HepG2 (cell line): ENCODE data around the gene CEP120. TPM values are rescaled to one million over a fixed set of nuclear protein-coding genes. Genes with fewer than 3 reads are reported as not detected.

Experiments used
- ATAC-seq: fragments of 200-7000 bp; cut with Tn5 transposase; 3 replicates; pipeline ENCODE4 v1.9.1; 2020; ENCODE audit warnings: mild to moderate bottlenecking, moderate library complexity
- BruUV-seq: library from RNA; stranded (reverse); fragments of 400-500 nt; replicated peaks from 2 replicates; lab custom pipeline; 2021; lab: Mats Ljungman, UMichigan
- CTCF ChIA-PET: fragments of 300-600 bp; formaldehyde crosslinking; extraction: SDS; loops from one replicate; lab custom pipeline; 2021; ENCODE audit warnings: low total read pairs, inconsistent platforms, low intra/inter-chr PET ratio; lab: Yijun Ruan, JAX
- POLR2A ChIA-PET: fragments of 350-600 bp; sonication (Branson Sonifier 250); formaldehyde crosslinking; loops from one replicate; lab custom pipeline; 2020; ENCODE audit warnings: antibody characterized with exemption, inconsistent platforms; lab: Yijun Ruan, JAX
- DNase-seq: peaks from one replicate; pipeline ENCODE4 v3.0.0-alpha.2; 2015; ENCODE audit warnings: low spot score
- FAIRE-seq: peaks from 3 replicates; lab custom pipeline; 2011; peaks lifted over from hg19 to GRCh38; lab: Jason Lieb, UNC
- H2AFZ ChIP-seq: one replicate; pipeline ENCODE4 v1.6.1; 2011; ENCODE audit warnings: low read length, inconsistent platforms
- H3K27ac ChIP-seq: fragments of 300-600 bp; 3 replicates; pipeline ENCODE4 v1.8.0; 2011; ENCODE audit warnings: mixed run types, mild to moderate bottlenecking, mixed read lengths, low read length, inconsistent platforms; ENCODE audit not compliant: insufficient read depth; ENCODE audit errors: extremely low read length
- H3K27me3 ChIP-seq, 2 experiments: fragments of 200-600 bp in 1 of 2; 2 replicates in 1 of 2; 3 replicates in 1 of 2; pipeline versions ENCODE4 v1.6.0 to v1.8.0; 2011; ENCODE audit warnings: low read length in 2 of 2, mild to moderate bottlenecking in 2 of 2, moderate library complexity in 2 of 2, inconsistent platforms in 1 of 2; ENCODE audit not compliant: insufficient read depth in 2 of 2, control insufficient read depth in 1 of 2
- H3K36me3 ChIP-seq, 2 experiments: fragments of 200-600 bp in 1 of 2; replicated peaks in 1 of 2; 2 replicates in 1 of 2; 3 replicates in 1 of 2; pipeline versions ENCODE4 v1.5.1 to v1.8.0; 2011; ENCODE audit warnings: low read length in 2 of 2, inconsistent platforms in 1 of 2; ENCODE audit not compliant: insufficient read depth in 2 of 2, control insufficient read depth in 1 of 2
- H3K4me1 ChIP-seq: 2 replicates; pipeline ENCODE4 v1.5.1; 2012; ENCODE audit warnings: low read length, inconsistent platforms; ENCODE audit not compliant: insufficient read depth
- H3K4me2 ChIP-seq: 2 replicates; pipeline ENCODE4 v1.6.0; 2011; ENCODE audit warnings: low read depth, low read length, inconsistent platforms
- H3K4me3 ChIP-seq, 3 experiments: fragments of 200-600 bp in 1 of 3; sonication (generic), shearing (Covaris generic) in 1 of 3; replicated peaks in 1 of 3; 2 replicates each; pipeline ENCODE4 v1.5.1; 2011 to 2016; ENCODE audit warnings: low read length in 3 of 3, inconsistent platforms in 2 of 3, low read depth in 2 of 3, mild to moderate bottlenecking in 2 of 3, control low read depth in 1 of 3, mixed read lengths in 1 of 3; ENCODE audit not compliant: insufficient read depth in 1 of 3
- H3K79me2 ChIP-seq: one replicate; pipeline ENCODE4 v1.6.1; 2011; ENCODE audit warnings: low read length, inconsistent platforms; ENCODE audit not compliant: insufficient read depth
- H3K9ac ChIP-seq: 2 replicates; pipeline ENCODE4 v1.6.0; 2011; ENCODE audit warnings: mild to moderate bottlenecking, low read depth, low read length, inconsistent platforms; ENCODE audit not compliant: insufficient read depth
- H3K9me3 ChIP-seq: 2 replicates; pipeline ENCODE4 v1.5.1; 2012; ENCODE audit warnings: mild to moderate bottlenecking, low read length
- H4K20me1 ChIP-seq: 2 replicates; pipeline ENCODE4 v1.6.0; 2011; ENCODE audit warnings: inconsistent platforms, mild to moderate bottlenecking, low read length, moderate library complexity; ENCODE audit not compliant: insufficient read depth
- ATF7-NPFF ChIP-seq: sonication (generic); formaldehyde crosslinking; IDR thresholded peaks from 2 replicates; pipeline ENCODE4 v1.8.1; 2023; ENCODE audit warnings: mild to moderate bottlenecking, low read depth, missing genetic modification reagents, moderate library complexity
- EHMT2 ChIP-seq: fragments of 200-600 bp; sonication (generic); IDR thresholded peaks from 2 replicates; pipeline ENCODE4 v1.7.0; 2017; ENCODE audit warnings: antibody characterized with exemption, low read depth, low read length, borderline replicate concordance
- FOXA3 ChIP-seq: IDR thresholded peaks from 2 replicates; pipeline ENCODE4 v1.6.1; 2016; ENCODE audit warnings: missing genetic modification reagents, missing compliant biosample characterization
- MEIS2 ChIP-seq: sonication (generic); formaldehyde crosslinking; IDR thresholded peaks from 2 replicates; pipeline ENCODE4 v1.9.0; 2021; ENCODE audit warnings: mild to moderate bottlenecking, missing genetic modification reagents
- MTA1 ChIP-seq: sonication (generic); formaldehyde crosslinking; IDR thresholded peaks from 2 replicates; pipeline ENCODE4 v1.4.0; 2020; ENCODE audit warnings: missing genetic modification reagents, mild to moderate bottlenecking, borderline replicate concordance
- NFE2L1 ChIP-seq: sonication (generic); formaldehyde crosslinking; IDR thresholded peaks from 2 replicates; pipeline ENCODE4 v1.4.0; 2020; ENCODE audit warnings: missing genetic modification reagents, mild to moderate bottlenecking, borderline replicate concordance
- PLRG1 ChIP-seq: fragments of 450-650 bp; conservative IDR thresholded peaks from 2 replicates; pipeline ENCODE4 v1.6.1; 2016
- PRMT3 ChIP-seq: sonication (generic); formaldehyde crosslinking; IDR thresholded peaks from 2 replicates; pipeline ENCODE4 v1.8.1; 2022; ENCODE audit warnings: low read depth, mild to moderate bottlenecking, moderate library complexity, missing genetic modification reagents, borderline replicate concordance
- SRY ChIP-seq: sonication (generic); formaldehyde crosslinking; IDR thresholded peaks from 2 replicates; pipeline ENCODE4 v1.8.0; 2022; ENCODE audit warnings: mild to moderate bottlenecking, missing genetic modification reagents
- ZNF678 ChIP-seq: sonication (generic); formaldehyde crosslinking; IDR thresholded peaks from 2 replicates; pipeline ENCODE4 v1.4.0; 2020; ENCODE audit warnings: mild to moderate bottlenecking, missing genetic modification reagents
- ZNF709 ChIP-seq: sonication (generic); formaldehyde crosslinking; IDR thresholded peaks from 2 replicates; pipeline ENCODE4 v1.5.0; 2020; ENCODE audit warnings: mild to moderate bottlenecking, missing genetic modification reagents
- WGBS: methylation state at CpG from one replicate; pipeline ENCODE4 v1.1.6; 2017; ENCODE audit warnings: low lambda C conversion rate; 5-methylcytosine and 5-hydroxymethylcytosine counted together
- in situ Hi-C: cut with HindIII; loops from 2 replicates; pipeline ENCODE4 v1.10.0; 2017; ENCODE audit warnings: low pct_unique_long_range_greater_than_20kb; ENCODE audit not compliant: extremely low pct_ligation_motif_present
- intact Hi-C: fragments of 100-400 bp; cut with micrococcal nuclease; formaldehyde crosslinking; loops from one replicate; pipeline ENCODE4 v1.10.0; 2022; ENCODE audit not compliant: unreplicated experiment
- polyA plus RNA-seq, 8 experiments: library from polyadenylated mRNA; depleted of rRNA in 3 of 8; stranded (reverse) in 7 of 8; unstranded in 1 of 8; fragments of >200 nt; fragmentation: Illumina TruSeq in 4 of 8; extraction: Trizol in 4 of 8; gene quantifications; 2 replicates each; pipeline versions ENCODE4 v1.2.1 to v1.2.3, GENCODE V29; 2011 to 2016; ENCODE audit warnings: low read depth in 4 of 8, missing spikeins in 1 of 8, mixed read lengths in 1 of 8; ENCODE audit not compliant: insufficient read depth in 1 of 8
- total RNA-seq, 5 experiments: library from RNA; depleted of rRNA; stranded (reverse); fragments of >200 nt; fragmentation: Illumina TruSeq; extraction: Trizol; gene quantifications; 2 replicates each; pipeline ENCODE4 v1.2.3, GENCODE V29; 2016; ENCODE audit warnings: low read depth in 1 of 5
- TF ChIP-seq, protein P1 (sequence below): sonication (generic); formaldehyde crosslinking; IDR thresholded peaks from 2 replicates; pipeline ENCODE4 v1.5.1; 2020; ENCODE audit warnings: missing genetic modification reagents, mild to moderate bottlenecking, borderline replicate concordance
- TF ChIP-seq, protein P2 (sequence below), 2 experiments: fragments of 450-650 bp in 1 of 2; sonication (generic) in 1 of 2; formaldehyde crosslinking; IDR thresholded peaks; 2 replicates each; pipeline versions ENCODE4 v1.5.0 to v1.8.0; 2020 to 2022; ENCODE audit warnings: mild to moderate bottlenecking in 1 of 2, missing genetic modification reagents in 1 of 2
- TF ChIP-seq, protein P3 (sequence below): sonication (generic); formaldehyde crosslinking; IDR thresholded peaks from 2 replicates; pipeline ENCODE4 v1.8.0; 2022; ENCODE audit warnings: missing genetic modification reagents, mild to moderate bottlenecking, moderate library complexity, borderline replicate concordance
- TF ChIP-seq, protein P4 (sequence below): IDR thresholded peaks from 2 replicates; pipeline ENCODE4 v1.6.1; 2016; ENCODE audit warnings: low read depth
- TF ChIP-seq, protein P5 (sequence below): sonication (generic); formaldehyde crosslinking; IDR thresholded peaks from 2 replicates; pipeline ENCODE4 v1.8.1; 2023; ENCODE audit warnings: mild to moderate bottlenecking, inconsistent platforms, moderate library complexity, missing genetic modification reagents, borderline replicate concordance

CEP120 gene
- total and polyA plus RNA-seq, 2 of the 13 experiments (the other 11 are each of a cell fraction or from before 2014, with no cell fraction given): 8.0 to 14.7 TPM

DNA sequence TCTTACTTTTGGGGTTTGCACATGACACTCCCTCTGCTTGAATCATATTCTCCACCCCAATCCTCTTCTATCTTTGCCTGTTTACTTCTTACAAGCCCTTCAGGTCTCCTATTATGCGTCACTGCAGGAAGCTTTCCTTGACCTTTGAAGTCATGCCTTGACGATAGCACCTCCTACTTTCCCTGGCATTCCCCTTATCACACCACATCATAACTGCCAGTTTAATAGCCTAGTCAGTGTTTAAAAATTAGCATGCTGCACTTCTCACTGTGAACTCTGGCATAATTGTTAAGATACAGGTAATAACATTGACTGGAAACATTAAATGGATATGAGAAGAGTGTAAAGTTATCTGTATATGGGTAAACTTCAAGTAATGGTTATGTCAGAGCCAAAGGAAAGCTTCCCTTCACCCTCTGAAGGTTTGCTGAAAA lies 37.1 kb upstream of the CEP120 start:
- in situ Hi-C loops: no loop called here
- DNase-seq (no peak), FAIRE-seq (no peak), ATAC-seq (no peak)
- no peak overlapping the region for H3K4me2 ChIP-seq
- no peak overlapping the region for H2AFZ ChIP-seq
- no peaks in the 10 kb centered on the region for H3K36me3 ChIP-seq
- no peaks in the 10 kb centered on the region for H4K20me1 ChIP-seq
- POLR2A ChIA-PET: no interaction called here
- H3K4me3 ChIP-seq: no peak overlapping the region
- H3K27ac ChIP-seq: no peak overlapping the region
- BruUV-seq: no TSS peak
- no peak overlapping the region for H3K9ac ChIP-seq
- no peaks in the 10 kb centered on the region for H3K27me3 ChIP-seq
- WGBS: 2% methylated on average over 2 of the region's 2 CpGs
- no peaks in the 10 kb centered on the region for H3K79me2 ChIP-seq
- intact Hi-C loops: no loop called here
- no peaks in the 10 kb centered on the region for H3K4me1 ChIP-seq
- CTCF ChIA-PET: no interaction called here
- no peaks in the 10 kb centered on the region for H3K9me3 ChIP-seq
- TF ChIP-seq PRMT3 (CRISPR knock-in tag): no peak
- no peak for TF ChIP-seq ATF7-NPFF (CRISPR knock-in tag)
- TF ChIP-seq, protein P1, sequence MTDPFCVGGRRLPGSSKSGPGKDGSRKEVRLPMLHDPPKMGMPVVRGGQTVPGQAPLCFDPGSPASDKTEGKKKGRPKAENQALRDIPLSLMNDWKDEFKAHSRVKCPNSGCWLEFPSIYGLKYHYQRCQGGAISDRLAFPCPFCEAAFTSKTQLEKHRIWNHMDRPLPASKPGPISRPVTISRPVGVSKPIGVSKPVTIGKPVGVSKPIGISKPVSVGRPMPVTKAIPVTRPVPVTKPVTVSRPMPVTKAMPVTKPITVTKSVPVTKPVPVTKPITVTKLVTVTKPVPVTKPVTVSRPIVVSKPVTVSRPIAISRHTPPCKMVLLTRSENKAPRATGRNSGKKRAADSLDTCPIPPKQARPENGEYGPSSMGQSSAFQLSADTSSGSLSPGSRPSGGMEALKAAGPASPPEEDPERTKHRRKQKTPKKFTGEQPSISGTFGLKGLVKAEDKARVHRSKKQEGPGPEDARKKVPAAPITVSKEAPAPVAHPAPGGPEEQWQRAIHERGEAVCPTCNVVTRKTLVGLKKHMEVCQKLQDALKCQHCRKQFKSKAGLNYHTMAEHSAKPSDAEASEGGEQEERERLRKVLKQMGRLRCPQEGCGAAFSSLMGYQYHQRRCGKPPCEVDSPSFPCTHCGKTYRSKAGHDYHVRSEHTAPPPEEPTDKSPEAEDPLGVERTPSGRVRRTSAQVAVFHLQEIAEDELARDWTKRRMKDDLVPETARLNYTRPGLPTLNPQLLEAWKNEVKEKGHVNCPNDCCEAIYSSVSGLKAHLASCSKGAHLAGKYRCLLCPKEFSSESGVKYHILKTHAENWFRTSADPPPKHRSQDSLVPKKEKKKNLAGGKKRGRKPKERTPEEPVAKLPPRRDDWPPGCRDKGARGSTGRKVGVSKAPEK (CRISPR knock-in tag): no peak
- TF ChIP-seq ZNF709: no peak
- TF ChIP-seq FOXA3 (CRISPR knock-in tag): no peak
- no peak for TF ChIP-seq MEIS2 (CRISPR knock-in tag)
- TF ChIP-seq, protein P2, sequence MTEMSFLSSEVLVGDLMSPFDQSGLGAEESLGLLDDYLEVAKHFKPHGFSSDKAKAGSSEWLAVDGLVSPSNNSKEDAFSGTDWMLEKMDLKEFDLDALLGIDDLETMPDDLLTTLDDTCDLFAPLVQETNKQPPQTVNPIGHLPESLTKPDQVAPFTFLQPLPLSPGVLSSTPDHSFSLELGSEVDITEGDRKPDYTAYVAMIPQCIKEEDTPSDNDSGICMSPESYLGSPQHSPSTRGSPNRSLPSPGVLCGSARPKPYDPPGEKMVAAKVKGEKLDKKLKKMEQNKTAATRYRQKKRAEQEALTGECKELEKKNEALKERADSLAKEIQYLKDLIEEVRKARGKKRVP (CRISPR knock-in tag; IDR thresholded peaks at IDR 0.05): no peak
- TF ChIP-seq, protein P3, sequence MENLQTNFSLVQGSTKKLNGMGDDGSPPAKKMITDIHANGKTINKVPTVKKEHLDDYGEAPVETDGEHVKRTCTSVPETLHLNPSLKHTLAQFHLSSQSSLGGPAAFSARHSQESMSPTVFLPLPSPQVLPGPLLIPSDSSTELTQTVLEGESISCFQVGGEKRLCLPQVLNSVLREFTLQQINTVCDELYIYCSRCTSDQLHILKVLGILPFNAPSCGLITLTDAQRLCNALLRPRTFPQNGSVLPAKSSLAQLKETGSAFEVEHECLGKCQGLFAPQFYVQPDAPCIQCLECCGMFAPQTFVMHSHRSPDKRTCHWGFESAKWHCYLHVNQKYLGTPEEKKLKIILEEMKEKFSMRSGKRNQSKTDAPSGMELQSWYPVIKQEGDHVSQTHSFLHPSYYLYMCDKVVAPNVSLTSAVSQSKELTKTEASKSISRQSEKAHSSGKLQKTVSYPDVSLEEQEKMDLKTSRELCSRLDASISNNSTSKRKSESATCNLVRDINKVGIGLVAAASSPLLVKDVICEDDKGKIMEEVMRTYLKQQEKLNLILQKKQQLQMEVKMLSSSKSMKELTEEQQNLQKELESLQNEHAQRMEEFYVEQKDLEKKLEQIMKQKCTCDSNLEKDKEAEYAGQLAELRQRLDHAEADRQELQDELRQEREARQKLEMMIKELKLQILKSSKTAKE (CRISPR knock-in tag): no peak
- TF ChIP-seq PLRG1: no peak
- TF ChIP-seq, protein P4, sequence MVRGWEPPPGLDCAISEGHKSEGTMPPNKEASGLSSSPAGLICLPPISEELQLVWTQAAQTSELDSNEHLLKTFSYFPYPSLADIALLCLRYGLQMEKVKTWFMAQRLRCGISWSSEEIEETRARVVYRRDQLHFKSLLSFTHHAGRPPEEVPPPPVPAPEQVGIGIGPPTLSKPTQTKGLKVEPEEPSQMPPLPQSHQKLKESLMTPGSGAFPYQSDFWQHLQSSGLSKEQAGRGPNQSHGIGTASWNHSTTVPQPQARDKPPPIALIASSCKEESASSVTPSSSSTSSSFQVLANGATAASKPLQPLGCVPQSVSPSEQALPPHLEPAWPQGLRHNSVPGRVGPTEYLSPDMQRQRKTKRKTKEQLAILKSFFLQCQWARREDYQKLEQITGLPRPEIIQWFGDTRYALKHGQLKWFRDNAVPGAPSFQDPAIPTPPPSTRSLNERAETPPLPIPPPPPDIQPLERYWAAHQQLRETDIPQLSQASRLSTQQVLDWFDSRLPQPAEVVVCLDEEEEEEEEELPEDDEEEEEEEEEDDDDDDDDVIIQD (CRISPR knock-in tag): no peak
- TF ChIP-seq EHMT2: no peak
- TF ChIP-seq SRY (CRISPR knock-in tag): no peak
- TF ChIP-seq, protein P5, sequence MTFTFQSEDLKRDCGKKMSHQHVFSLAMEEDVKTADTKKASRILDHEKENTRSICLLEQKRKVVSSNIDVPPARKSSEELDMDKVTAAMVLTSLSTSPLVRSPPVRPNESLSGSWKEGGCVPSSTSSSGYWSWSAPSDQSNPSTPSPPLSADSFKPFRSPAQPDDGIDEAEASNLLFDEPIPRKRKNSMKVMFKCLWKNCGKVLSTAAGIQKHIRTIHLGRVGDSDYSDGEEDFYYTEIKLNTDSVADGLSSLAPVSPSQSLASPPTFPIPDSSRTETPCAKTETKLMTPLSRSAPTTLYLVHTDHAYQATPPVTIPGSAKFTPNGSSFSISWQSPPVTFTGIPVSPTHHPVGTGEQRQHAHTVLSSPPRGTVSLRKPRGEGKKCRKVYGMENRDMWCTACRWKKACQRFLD (CRISPR knock-in tag): no peak
- TF ChIP-seq MTA1: no peak
- TF ChIP-seq ZNF678 (CRISPR knock-in tag): no peak
- no peak for TF ChIP-seq NFE2L1 (CRISPR knock-in tag)
